Naive B cell (primary cell): ENCODE results near the gene PID1. TPM values are rescaled to one million over a fixed set of nuclear protein-coding genes. Genes with fewer than 3 reads are reported as not detected.
"Not testable (repeated sequence)": the region's sequence is repeated elsewhere in the genome, so short reads cannot be mapped to it uniquely, and the experiment has no call there.

Source experiments
- ATAC-seq, 2 donors: fragments of 150-1000 bp; cut with Tn5 transposase; 2 replicates each; pipeline ENCODE4 v1.10.0; 2021; ENCODE audit warnings: low read depth in 2 of 2, mild to moderate bottlenecking in 2 of 2, moderate library complexity in 2 of 2
- DNase-seq: peaks from one replicate; pipeline ENCODE4 v3.0.0; 2022
- H3K27ac Mint-ChIP-seq, 6 donors: one replicate each; pipeline ENCODE4 v1.8.0; 2020 to 2022; ENCODE audit warnings: mild to moderate bottlenecking in 6 of 6, mixed read lengths in 6 of 6, moderate library complexity in 5 of 6, inconsistent platforms in 2 of 6
- H3K27me3 Mint-ChIP-seq, 3 donors: one replicate each; pipeline ENCODE4 v1.8.0; 2021 to 2022; ENCODE audit warnings: mixed read lengths in 3 of 3, mild to moderate bottlenecking in 1 of 3
- H3K36me3 Mint-ChIP-seq, 2 donors: one replicate each; pipeline ENCODE4 v1.8.0; 2020 to 2022; ENCODE audit warnings: mixed read lengths in 2 of 2, inconsistent platforms in 1 of 2, mild to moderate bottlenecking in 1 of 2
- H3K4me1 Mint-ChIP-seq, 3 donors: one replicate each; pipeline ENCODE4 v1.8.0; 2020 to 2022; ENCODE audit warnings: mixed read lengths in 3 of 3, inconsistent platforms in 1 of 3, mild to moderate bottlenecking in 1 of 3, moderate library complexity in 1 of 3
- H3K4me3 Mint-ChIP-seq, 8 donors: one replicate each; pipeline ENCODE4 v1.8.0; 2020 to 2022; ENCODE audit warnings: mild to moderate bottlenecking in 8 of 8, mixed read lengths in 8 of 8, moderate library complexity in 8 of 8, inconsistent platforms in 2 of 8
- H3K9me3 Mint-ChIP-seq, 7 donors: one replicate each; pipeline ENCODE4 v1.8.0; 2020 to 2022; ENCODE audit warnings: mixed read lengths in 7 of 7, mild to moderate bottlenecking in 5 of 7, inconsistent platforms in 2 of 7, moderate library complexity in 1 of 7
- polyA plus RNA-seq, 6 donors: library from polyadenylated mRNA; unstranded; fragments of 300-500 nt; fragmentation: Illumina TruSeq; gene quantifications; one replicate each; pipeline ENCODE4 v1.2.3, GENCODE V29; 2021; ENCODE audit warnings: low read depth in 6 of 6

PID1 gene
- polyA plus RNA-seq, 6 donors from 2014 or later: 0.17 to 0.42 TPM; not detected in 4

- no peak overlapping the region for H3K27ac Mint-ChIP-seq
- H3K9me3 Mint-ChIP-seq: peaks cover 0 to 6% (median 1%) of the 10 kb centered on the region in 7 donors
- H3K4me3 Mint-ChIP-seq: no peak overlapping the region
- no peaks in the 10 kb centered on the region for H3K4me1 Mint-ChIP-seq
- DNase-seq: no peak
- H3K36me3 Mint-ChIP-seq: no peaks in the 10 kb centered on the region
- no peak for ATAC-seq
- H3K27me3 Mint-ChIP-seq: no peaks in the 10 kb centered on the region
Observed at GRCh38 chr2:229083606-229084340, 187.3 kb downstream of the PID1 start.

GRCh38 chr2:229081411-229081810, 189.7 kb downstream of the PID1 start:
- DNase-seq: no peak
- H3K36me3 Mint-ChIP-seq: no peaks in the 10 kb centered on the region

GRCh38 chr2:229080172-229080571, 190.9 kb downstream of the PID1 start:
- no peak overlapping the region for H3K4me3 Mint-ChIP-seq
- H3K27ac Mint-ChIP-seq: no peak overlapping the region
- H3K27me3 Mint-ChIP-seq: no peaks in the 10 kb centered on the region
- DNase-seq: no peak
- no peak for ATAC-seq
- H3K9me3 Mint-ChIP-seq: peaks cover 5 to 21% (median 9%) of the 10 kb centered on the region in 7 donors
- H3K4me1 Mint-ChIP-seq: no peaks in the 10 kb centered on the region
- peaks cover 0 to 9% of the 10 kb centered on the region in 2 donors for H3K36me3 Mint-ChIP-seq

More at GRCh38 chr2:229081411-229081810, 189.7 kb downstream of the PID1 start:
- Mint-ChIP-seq H3K27ac (no peak overlapping the region), H3K9me3 (peaks cover 0 to 9% (median 2%) of the 10 kb centered on the region in 7 donors), H3K4me1 (no peaks in the 10 kb centered on the region), H3K4me3 (no peak overlapping the region), H3K27me3 (no peaks in the 10 kb centered on the region)
- no peak for ATAC-seq

- H3K9me3 Mint-ChIP-seq: peaks cover 5 to 23% (median 8%) of the 10 kb centered on the region in 7 donors
- not testable (repeated sequence) for H3K4me3 Mint-ChIP-seq, DNase-seq, H3K27me3 Mint-ChIP-seq, H3K36me3 Mint-ChIP-seq, H3K4me1 Mint-ChIP-seq, H3K27ac Mint-ChIP-seq, ATAC-seq
Observed at GRCh38 chr2:229076886-229077285, 194.2 kb downstream of the PID1 start.

- H3K9me3 Mint-ChIP-seq: peaks cover 5 to 23% (median 8%) of the 10 kb centered on the region in 7 donors
- H3K4me3 Mint-ChIP-seq: no peak overlapping the region
- ATAC-seq (no peak), DNase-seq (no peak)
- no peaks in the 10 kb centered on the region for H3K4me1 Mint-ChIP-seq
- H3K36me3 Mint-ChIP-seq: peaks cover 0 to 9% of the 10 kb centered on the region in 2 donors
- no peak overlapping the region for H3K27ac Mint-ChIP-seq
- no peaks in the 10 kb centered on the region for H3K27me3 Mint-ChIP-seq
Observed at GRCh38 chr2:229073935-229074334, 197.2 kb downstream of the PID1 start.

GRCh38 chr2:229071292-229071976, 199.7 kb downstream of the PID1 start:
- Mint-ChIP-seq H3K9me3 (peaks cover 5 to 34% (median 8%) of the 10 kb centered on the region in 7 donors), H3K4me3 (no peak overlapping the region), H3K4me1 (no peaks in the 10 kb centered on the region), H3K27ac (no peak overlapping the region), H3K27me3 (no peaks in the 10 kb centered on the region), H3K36me3 (peaks cover 0 to 9% of the 10 kb centered on the region in 2 donors)
- no peak for ATAC-seq
- DNase-seq: no peak

GRCh38 chr2:229066121-229066715, 204.9 kb downstream of the PID1 start:
- H3K27ac Mint-ChIP-seq: no peak overlapping the region
- no peak overlapping the region for H3K4me3 Mint-ChIP-seq
- H3K4me1 Mint-ChIP-seq: no peaks in the 10 kb centered on the region
- H3K36me3 Mint-ChIP-seq: no peaks in the 10 kb centered on the region
- no peak for ATAC-seq
- no peaks in the 10 kb centered on the region for H3K27me3 Mint-ChIP-seq
- no peak for DNase-seq
- H3K9me3 Mint-ChIP-seq: peaks cover 3 to 31% (median 7%) of the 10 kb centered on the region in 7 donors

GRCh38 chr2:229064749-229065148, 206.3 kb downstream of the PID1 start:
- no peak overlapping the region for H3K4me3 Mint-ChIP-seq
- no peak for ATAC-seq
- H3K36me3 Mint-ChIP-seq: no peaks in the 10 kb centered on the region
- no peak overlapping the region for H3K27ac Mint-ChIP-seq
- H3K4me1 Mint-ChIP-seq: no peaks in the 10 kb centered on the region
- peaks cover 3 to 45% (median 8%) of the 10 kb centered on the region in 7 donors for H3K9me3 Mint-ChIP-seq
- no peaks in the 10 kb centered on the region for H3K27me3 Mint-ChIP-seq
- DNase-seq: no peak

GRCh38 chr2:229060147-229060546, 210.9 kb downstream of the PID1 start:
- Mint-ChIP-seq H3K36me3 (no peaks in the 10 kb centered on the region), H3K4me3 (no peak overlapping the region), H3K4me1 (no peaks in the 10 kb centered on the region), H3K9me3 (peaks cover 0 to 39% (median 8%) of the 10 kb centered on the region in 7 donors), H3K27ac (no peak overlapping the region), H3K27me3 (no peaks in the 10 kb centered on the region)
- DNase-seq: no peak
- no peak for ATAC-seq

GRCh38 chr2:229059331-229060033, 211.6 kb downstream of the PID1 start:
- H3K36me3 Mint-ChIP-seq: no peaks in the 10 kb centered on the region
- no peak overlapping the region for H3K4me3 Mint-ChIP-seq
- no peaks in the 10 kb centered on the region for H3K27me3 Mint-ChIP-seq
- no peak for ATAC-seq
- no peak for DNase-seq
- no peak overlapping the region for H3K27ac Mint-ChIP-seq
- peaks cover 0 to 39% (median 8%) of the 10 kb centered on the region in 7 donors for H3K9me3 Mint-ChIP-seq
- no peaks in the 10 kb centered on the region for H3K4me1 Mint-ChIP-seq

GRCh38 chr2:229057976-229058553, 213.0 kb downstream of the PID1 start:
- no peak for DNase-seq
- Mint-ChIP-seq H3K4me1 (no peaks in the 10 kb centered on the region), H3K4me3 (no peak overlapping the region), H3K9me3 (peaks cover 0 to 36% (median 4%) of the 10 kb centered on the region in 7 donors), H3K27me3 (no peaks in the 10 kb centered on the region), H3K36me3 (no peaks in the 10 kb centered on the region), H3K27ac (no peak overlapping the region)
- ATAC-seq: no peak

- Mint-ChIP-seq H3K9me3 (peaks cover 0 to 16% (median 2%) of the 10 kb centered on the region in 7 donors), H3K36me3 (peaks cover 0 to 3% of the 10 kb centered on the region in 2 donors), H3K4me3 (no peak overlapping the region), H3K27ac (no peak overlapping the region), H3K4me1 (no peaks in the 10 kb centered on the region), H3K27me3 (no peaks in the 10 kb centered on the region)
- no peak for ATAC-seq
- DNase-seq: no peak
Observed at GRCh38 chr2:229054311-229054710, 216.8 kb downstream of the PID1 start.

- H3K36me3 Mint-ChIP-seq: peaks cover 0 to 3% of the 10 kb centered on the region in 2 donors
- peaks cover 0 to 15% (median 2%) of the 10 kb centered on the region in 7 donors for H3K9me3 Mint-ChIP-seq
- ATAC-seq (no peak), DNase-seq (no peak)
- no peaks in the 10 kb centered on the region for H3K27me3 Mint-ChIP-seq
- H3K4me1 Mint-ChIP-seq: no peaks in the 10 kb centered on the region
- no peak overlapping the region for H3K4me3 Mint-ChIP-seq
- H3K27ac Mint-ChIP-seq: no peak overlapping the region
Observed at GRCh38 chr2:229051798-229052197, 219.3 kb downstream of the PID1 start.
